ENCODE data around the gene CHML.

CHML gene

DNA sequence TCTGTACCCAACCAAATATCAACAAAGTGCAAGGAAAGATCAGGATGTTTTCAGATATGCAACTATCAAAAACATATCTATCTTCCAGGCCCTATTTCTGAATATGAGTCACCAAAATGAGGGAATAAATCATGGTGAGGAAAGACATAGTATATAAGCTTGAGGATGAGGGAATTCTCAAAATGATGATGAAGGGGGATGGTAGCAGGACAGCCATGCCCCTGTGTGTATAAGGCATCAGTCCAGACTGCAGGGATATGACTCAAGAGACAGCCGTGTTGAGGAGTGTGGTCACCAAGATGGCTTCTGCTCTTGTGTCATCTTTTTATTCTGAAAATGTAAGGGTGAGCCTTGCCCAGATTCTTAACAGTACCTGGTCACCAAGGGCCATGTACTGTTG is 7.5 kb upstream of the CHML start:
- no peaks in the 10 kb centered on the region for H3F3A ChIP-seq (ENCODE audit: insufficient read depth, low read length)
- H3K4me1 ChIP-seq (ENCODE audit: insufficient read depth, low read length, severe bottlenecking), result no peaks in the 10 kb centered on the region
- no peak overlapping the region for H2AFZ ChIP-seq (ENCODE audit: low read length)
- H3K4me3 ChIP-seq (ENCODE audit: low read depth, low read length, poor library complexity, severe bottlenecking), result no peak overlapping the region
- no peaks in the 10 kb centered on the region for H3K9me3 ChIP-seq (ENCODE audit: low read length)
- no peak overlapping the region for H3K4me2 ChIP-seq (ENCODE audit: low read length)
- TF ChIP-seq EZH2 (IDR thresholded peaks at IDR 0.05; ENCODE audit: borderline replicate concordance, low read length), result no peak
- TF ChIP-seq, protein P1, sequence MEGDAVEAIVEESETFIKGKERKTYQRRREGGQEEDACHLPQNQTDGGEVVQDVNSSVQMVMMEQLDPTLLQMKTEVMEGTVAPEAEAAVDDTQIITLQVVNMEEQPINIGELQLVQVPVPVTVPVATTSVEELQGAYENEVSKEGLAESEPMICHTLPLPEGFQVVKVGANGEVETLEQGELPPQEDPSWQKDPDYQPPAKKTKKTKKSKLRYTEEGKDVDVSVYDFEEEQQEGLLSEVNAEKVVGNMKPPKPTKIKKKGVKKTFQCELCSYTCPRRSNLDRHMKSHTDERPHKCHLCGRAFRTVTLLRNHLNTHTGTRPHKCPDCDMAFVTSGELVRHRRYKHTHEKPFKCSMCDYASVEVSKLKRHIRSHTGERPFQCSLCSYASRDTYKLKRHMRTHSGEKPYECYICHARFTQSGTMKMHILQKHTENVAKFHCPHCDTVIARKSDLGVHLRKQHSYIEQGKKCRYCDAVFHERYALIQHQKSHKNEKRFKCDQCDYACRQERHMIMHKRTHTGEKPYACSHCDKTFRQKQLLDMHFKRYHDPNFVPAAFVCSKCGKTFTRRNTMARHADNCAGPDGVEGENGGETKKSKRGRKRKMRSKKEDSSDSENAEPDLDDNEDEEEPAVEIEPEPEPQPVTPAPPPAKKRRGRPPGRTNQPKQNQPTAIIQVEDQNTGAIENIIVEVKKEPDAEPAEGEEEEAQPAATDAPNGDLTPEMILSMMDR (IDR thresholded peaks at IDR 0.05; ENCODE audit: low read length), result no peak
- no peak overlapping the region for H3K9ac ChIP-seq (ENCODE audit: low read length)
- H3K27ac ChIP-seq (ENCODE audit: low read depth, low read length, poor library complexity, severe bottlenecking), result no peak overlapping the region
- no peaks in the 10 kb centered on the region for H3K27me3 ChIP-seq (ENCODE audit: insufficient read depth, low read length)
- no peaks in the 10 kb centered on the region for H4K20me1 ChIP-seq (ENCODE audit: insufficient read depth, low read length)
- no peaks in the 10 kb centered on the region for H3K9me2 ChIP-seq (ENCODE audit: low read depth, low read length)
- H3K36me3 ChIP-seq (ENCODE audit: insufficient read depth, low read length), result no peaks in the 10 kb centered on the region
- H3K79me2 ChIP-seq (ENCODE audit: insufficient read depth, low read length), result no peaks in the 10 kb centered on the region

GRCh38 chr1:241646201-241646600 is 6.0 kb upstream of the CHML start:
- Histone ChIP-seq H3K27ac (ENCODE audit: low read depth, low read length, poor library complexity, severe bottlenecking) (no peak overlapping the region), H3K4me1 (ENCODE audit: insufficient read depth, low read length, severe bottlenecking) (no peaks in the 10 kb centered on the region), H3F3A (ENCODE audit: insufficient read depth, low read length) (no peaks in the 10 kb centered on the region), H3K4me3 (ENCODE audit: low read depth, low read length, poor library complexity, severe bottlenecking) (no peak overlapping the region), H3K9me3 (ENCODE audit: low read length) (no peaks in the 10 kb centered on the region), H3K36me3 (ENCODE audit: insufficient read depth, low read length) (no peaks in the 10 kb centered on the region), H3K9me2 (ENCODE audit: low read depth, low read length) (no peaks in the 10 kb centered on the region), H2AFZ (ENCODE audit: low read length) (no peak overlapping the region), H3K4me2 (ENCODE audit: low read length) (no peak overlapping the region), H3K9ac (ENCODE audit: low read length) (no peak overlapping the region), H4K20me1 (ENCODE audit: insufficient read depth, low read length) (no peaks in the 10 kb centered on the region), H3K27me3 (ENCODE audit: insufficient read depth, low read length) (no peaks in the 10 kb centered on the region), H3K79me2 (ENCODE audit: insufficient read depth, low read length) (no peaks in the 10 kb centered on the region)
- TF ChIP-seq EZH2 (IDR thresholded peaks at IDR 0.05; ENCODE audit: borderline replicate concordance, low read length), result no peak
- TF ChIP-seq, protein P1 (IDR thresholded peaks at IDR 0.05; ENCODE audit: low read length), result no peak

GRCh38 chr1:241645199-241645598 is 5.0 kb upstream of the CHML start:
- no peak for TF ChIP-seq EZH2 (IDR thresholded peaks at IDR 0.05; ENCODE audit: borderline replicate concordance, low read length)
- TF ChIP-seq, protein P1 (IDR thresholded peaks at IDR 0.05; ENCODE audit: low read length), result no peak
- H3K27me3 ChIP-seq (ENCODE audit: insufficient read depth, low read length), result no peaks in the 10 kb centered on the region
- no peaks in the 10 kb centered on the region for H3K9me3 ChIP-seq (ENCODE audit: low read length)
- H3K4me2 ChIP-seq (ENCODE audit: low read length), result no peak overlapping the region
- no peak overlapping the region for H3K9ac ChIP-seq (ENCODE audit: low read length)
- H3K27ac ChIP-seq (ENCODE audit: low read depth, low read length, poor library complexity, severe bottlenecking), result no peak overlapping the region
- H3K79me2 ChIP-seq (ENCODE audit: insufficient read depth, low read length), result no peaks in the 10 kb centered on the region
- H4K20me1 ChIP-seq (ENCODE audit: insufficient read depth, low read length), result no peaks in the 10 kb centered on the region
- no peak overlapping the region for H3K4me3 ChIP-seq (ENCODE audit: low read depth, low read length, poor library complexity, severe bottlenecking)
- peaks cover 7% of the 10 kb centered on the region for H3K4me1 ChIP-seq (ENCODE audit: insufficient read depth, low read length, severe bottlenecking)
- no peak overlapping the region for H2AFZ ChIP-seq (ENCODE audit: low read length)
- no peaks in the 10 kb centered on the region for H3F3A ChIP-seq (ENCODE audit: insufficient read depth, low read length)
- no peaks in the 10 kb centered on the region for H3K36me3 ChIP-seq (ENCODE audit: insufficient read depth, low read length)
- H3K9me2 ChIP-seq (ENCODE audit: low read depth, low read length), result no peaks in the 10 kb centered on the region
